PC-9 (cell line): ENCODE results near the gene PPIL4.

ENCODE experiments used
- EZH2 ChIP-seq: fragments of 200-600 bp; sonication (generic); IDR thresholded peaks from 2 replicates; pipeline ENCODE4 v1.8.0; 2017; ENCODE audit warnings: antibody characterized with exemption, low read depth
- TF ChIP-seq, protein P1 (sequence below): fragments of 200-600 bp; sonication (generic); conservative IDR thresholded peaks from 2 replicates; pipeline ENCODE4 v1.6.1; 2017; ENCODE audit warnings: mixed run types, antibody characterized with exemption, mild to moderate bottlenecking, moderate library complexity

DNA sequence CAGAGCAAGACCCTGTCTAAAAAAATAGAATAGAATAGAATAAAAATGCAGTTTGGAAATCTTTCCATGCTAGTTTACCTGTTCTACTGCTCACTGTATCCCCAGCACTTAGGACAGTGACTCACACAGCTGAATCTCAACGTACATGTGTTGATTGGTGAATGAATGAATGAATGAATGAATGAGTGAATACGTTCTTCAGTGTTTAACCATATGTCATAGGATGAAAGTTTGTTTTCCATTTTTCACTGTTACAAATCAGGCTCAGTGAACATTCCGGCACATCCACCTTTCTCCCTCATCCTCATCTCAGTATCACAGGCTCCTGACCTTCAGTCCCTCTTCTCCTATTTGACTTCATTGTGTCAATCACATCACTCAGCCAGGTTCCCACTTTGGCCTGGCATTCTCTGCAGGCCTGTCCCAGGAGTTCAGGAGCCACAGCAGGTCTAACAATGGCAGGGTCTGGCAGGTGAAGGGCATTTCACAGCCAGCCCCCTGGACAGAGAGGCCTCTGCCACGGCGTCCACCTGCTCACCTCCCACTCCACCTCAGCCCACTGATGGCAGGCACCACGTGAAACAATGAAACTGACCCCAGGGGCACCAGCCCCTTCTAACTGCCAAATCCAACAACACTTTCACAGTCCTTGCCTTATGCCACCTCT, 68.9 kb downstream of the PPIL4 start:
- TF ChIP-seq, protein P1, sequence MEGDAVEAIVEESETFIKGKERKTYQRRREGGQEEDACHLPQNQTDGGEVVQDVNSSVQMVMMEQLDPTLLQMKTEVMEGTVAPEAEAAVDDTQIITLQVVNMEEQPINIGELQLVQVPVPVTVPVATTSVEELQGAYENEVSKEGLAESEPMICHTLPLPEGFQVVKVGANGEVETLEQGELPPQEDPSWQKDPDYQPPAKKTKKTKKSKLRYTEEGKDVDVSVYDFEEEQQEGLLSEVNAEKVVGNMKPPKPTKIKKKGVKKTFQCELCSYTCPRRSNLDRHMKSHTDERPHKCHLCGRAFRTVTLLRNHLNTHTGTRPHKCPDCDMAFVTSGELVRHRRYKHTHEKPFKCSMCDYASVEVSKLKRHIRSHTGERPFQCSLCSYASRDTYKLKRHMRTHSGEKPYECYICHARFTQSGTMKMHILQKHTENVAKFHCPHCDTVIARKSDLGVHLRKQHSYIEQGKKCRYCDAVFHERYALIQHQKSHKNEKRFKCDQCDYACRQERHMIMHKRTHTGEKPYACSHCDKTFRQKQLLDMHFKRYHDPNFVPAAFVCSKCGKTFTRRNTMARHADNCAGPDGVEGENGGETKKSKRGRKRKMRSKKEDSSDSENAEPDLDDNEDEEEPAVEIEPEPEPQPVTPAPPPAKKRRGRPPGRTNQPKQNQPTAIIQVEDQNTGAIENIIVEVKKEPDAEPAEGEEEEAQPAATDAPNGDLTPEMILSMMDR, result no peak
- TF ChIP-seq EZH2, result no peak
